CD8-positive, alpha-beta memory T cell (primary cell): Measurements from ENCODE around the gene TCF7. TPM values are rescaled to one million over a fixed set of nuclear protein-coding genes. Genes with fewer than 3 reads are reported as not detected.

Source experiments
- CTCF ChIA-PET: fragments of 350-600 bp; sonication (Branson Sonifier 250); formaldehyde crosslinking; loops from one replicate; lab custom pipeline; 2021; ENCODE audit warnings: antibody characterized with exemption; lab: Charles Lee
- POLR2A ChIA-PET: fragments of 350-600 bp; sonication (Branson Sonifier 250); formaldehyde crosslinking; loops from one replicate; lab custom pipeline; 2021; ENCODE audit warnings: antibody characterized with exemption; lab: Charles Lee
- DNase-seq, 5 donors: peaks; one replicate each; pipeline versions ENCODE4 v3.0.0 to v3.0.0-alpha.2; 2020 to 2022; ENCODE audit warnings: mixed read lengths in 1 of 5
- H3K27ac ChIP-seq: one replicate; pipeline ENCODE4 v1.7.0; 2013; ENCODE audit warnings: low read depth, mild to moderate bottlenecking, low read length, moderate library complexity
- H3K27me3 ChIP-seq: 2 replicates; pipeline ENCODE4 v1.7.0; 2013; ENCODE audit warnings: low read length, mild to moderate bottlenecking; ENCODE audit not compliant: insufficient read depth, poor library complexity, severe bottlenecking
- H3K36me3 ChIP-seq: 2 replicates; pipeline ENCODE4 v1.7.0; 2013; ENCODE audit warnings: mild to moderate bottlenecking, low read length, moderate library complexity; ENCODE audit not compliant: insufficient read depth
- H3K4me1 ChIP-seq: 2 replicates; pipeline ENCODE4 v1.7.0; 2013; ENCODE audit warnings: mild to moderate bottlenecking, low read length, moderate library complexity; ENCODE audit not compliant: insufficient read depth
- H3K4me3 ChIP-seq: 2 replicates; pipeline ENCODE4 v1.7.0; 2013; ENCODE audit warnings: mild to moderate bottlenecking, low read length
- H3K9me3 ChIP-seq: 2 replicates; pipeline ENCODE4 v1.7.0; 2013; ENCODE audit warnings: mild to moderate bottlenecking, low read length
- H3K27ac Mint-ChIP-seq, 8 donors: one replicate each; pipeline ENCODE4 v1.8.0; 2020 to 2021; ENCODE audit warnings: mixed read lengths in 8 of 8, mild to moderate bottlenecking in 6 of 8, inconsistent platforms in 3 of 8, moderate library complexity in 3 of 8
- H3K27me3 Mint-ChIP-seq, 2 donors: one replicate each; pipeline ENCODE4 v1.8.0; 2020 to 2021; ENCODE audit warnings: mixed read lengths in 2 of 2, mild to moderate bottlenecking in 1 of 2, moderate library complexity in 1 of 2
- H3K36me3 Mint-ChIP-seq, 3 donors: one replicate each; pipeline ENCODE4 v1.8.0; 2020 to 2021; ENCODE audit warnings: mixed read lengths in 3 of 3, inconsistent platforms in 1 of 3, mild to moderate bottlenecking in 1 of 3
- H3K4me1 Mint-ChIP-seq, 3 donors: one replicate each; pipeline ENCODE4 v1.8.0; 2020 to 2021; ENCODE audit warnings: mixed read lengths in 3 of 3, inconsistent platforms in 1 of 3, mild to moderate bottlenecking in 1 of 3
- H3K4me3 Mint-ChIP-seq, 7 donors: one replicate each; pipeline ENCODE4 v1.8.0; 2020 to 2021; ENCODE audit warnings: mixed read lengths in 7 of 7, mild to moderate bottlenecking in 6 of 7, moderate library complexity in 4 of 7, inconsistent platforms in 2 of 7
- H3K9me3 Mint-ChIP-seq, 5 donors: one replicate each; pipeline ENCODE4 v1.8.0; 2020 to 2022; ENCODE audit warnings: mixed read lengths in 5 of 5, mild to moderate bottlenecking in 3 of 5, moderate library complexity in 2 of 5, inconsistent platforms in 1 of 5
- polyA plus RNA-seq: library from polyadenylated mRNA; unstranded; fragments of 300-500 nt; fragmentation: Illumina TruSeq; gene quantifications from one replicate; pipeline ENCODE4 v1.2.3, GENCODE V29; 2021
- total RNA-seq, 2 experiments: library from RNA; stranded (reverse); gene quantifications; one replicate each; pipeline ENCODE4 v1.2.3, GENCODE V29; 2021

TCF7 gene
- total and polyA plus RNA-seq, 3 experiments from 2014 or later: 85.2 to 344 (median 89.7) TPM

GRCh38 chr5:134099939-134100282, 14.6 kb upstream of the TCF7 start:
- Mint-ChIP-seq H3K9me3 (no peaks in the 10 kb centered on the region), H3K4me3 (peak overlapping the region; percentile 8 to 78 (median 63)), H3K4me1 (peaks cover 63 to 83% (median 74%) of the 10 kb centered on the region in 3 donors), H3K36me3 (peaks cover 0 to 2% (median 0%) of the 10 kb centered on the region in 3 donors), H3K27me3 (no peaks in the 10 kb centered on the region), H3K27ac (peak overlapping the region; percentile 72 to 99 (median 94))
- CTCF ChIA-PET: interaction anchor here (0.8 to 7.9 kb wide), 11 partner anchors 15 to 147 kb away, joined by 3 to 70 read pairs (median 3); no protein-coding TSS in a partner anchor
- H3K9me3 ChIP-seq: no peaks in the 10 kb centered on the region
- no peak for DNase-seq
- peak overlapping the region; percentile 3 for H3K4me3 ChIP-seq
- H3K36me3 ChIP-seq: no peaks in the 10 kb centered on the region
- peak overlapping the region; percentile 17 for H3K27ac ChIP-seq
- H3K27me3 ChIP-seq: no peaks in the 10 kb centered on the region
- POLR2A ChIA-PET: interaction anchor here (0.6 to 3.9 kb wide), 17 partner anchors 8 to 176 kb away, joined by 3 to 25 read pairs (median 6); partner anchors contain the start of gene PPP2CA
- H3K4me1 ChIP-seq: peaks cover 86% of the 10 kb centered on the region

- no peaks in the 10 kb centered on the region for H3K9me3 Mint-ChIP-seq
- no peaks in the 10 kb centered on the region for H3K9me3 ChIP-seq
- peak; percentile 72 to 89 (median 74) for DNase-seq
- ChIA-PET CTCF (interaction anchor here (0.8 to 7.9 kb wide), 15 partner anchors 16 to 146 kb away, joined by 3 to 70 read pairs (median 5); no protein-coding TSS in a partner anchor), POLR2A (interaction anchor here (0.6 to 3.9 kb wide), 19 partner anchors 9 to 177 kb away, joined by 3 to 25 read pairs (median 6); partner anchors contain the start of gene PPP2CA)
- H3K4me3 Mint-ChIP-seq: peak overlapping the region; percentile 8 to 78 (median 63)
- peaks cover 0 to 2% (median 0%) of the 10 kb centered on the region in 3 donors for H3K36me3 Mint-ChIP-seq
- H3K27ac ChIP-seq: no peak overlapping the region
- no peaks in the 10 kb centered on the region for H3K27me3 Mint-ChIP-seq
- H3K27ac Mint-ChIP-seq: peak overlapping the region; percentile 72 to 99 (median 94)
- no peaks in the 10 kb centered on the region for H3K27me3 ChIP-seq
- H3K4me1 ChIP-seq: peaks cover 89% of the 10 kb centered on the region
- H3K4me1 Mint-ChIP-seq: peaks cover 69 to 88% (median 79%) of the 10 kb centered on the region in 3 donors
- H3K36me3 ChIP-seq: no peaks in the 10 kb centered on the region
- H3K4me3 ChIP-seq: peak overlapping the region; percentile 9
These were observed 14.0 kb upstream of the TCF7 start for GRCh38 chr5:134100283-134101091.

- peaks cover 91% of the 10 kb centered on the region for H3K4me1 ChIP-seq
- H3K36me3 ChIP-seq: no peaks in the 10 kb centered on the region
- Mint-ChIP-seq H3K27ac (peak overlapping the region; percentile 15 to 95 (median 71)), H3K9me3 (no peaks in the 10 kb centered on the region), H3K4me3 (peak overlapping the region in 4 of 7 donors; percentile 12 to 61 (median 25)), H3K4me1 (peaks cover 76 to 92% (median 91%) of the 10 kb centered on the region in 3 donors), H3K36me3 (peaks cover 0 to 2% (median 0%) of the 10 kb centered on the region in 3 donors), H3K27me3 (no peaks in the 10 kb centered on the region)
- no peaks in the 10 kb centered on the region for H3K9me3 ChIP-seq
- DNase-seq: peak; percentile 64 to 86 (median 74)
- no peak overlapping the region for H3K27ac ChIP-seq
- no peaks in the 10 kb centered on the region for H3K27me3 ChIP-seq
- peak overlapping the region; percentile 34 for H3K4me3 ChIP-seq
- ChIA-PET POLR2A (interaction anchor here (0.5 to 3.9 kb wide), 12 partner anchors 10 to 124 kb away, joined by 3 to 25 read pairs (median 6); partner anchors contain the start of gene PPP2CA), CTCF (interaction anchor here (1.3 to 7.9 kb wide), 9 partner anchors 17 to 67 kb away, joined by 5 to 70 read pairs (median 17); no protein-coding TSS in a partner anchor)
These were observed 12.6 kb upstream of the TCF7 start for GRCh38 chr5:134101686-134102439.

GRCh38 chr5:134103397-134103796, 11.1 kb upstream of the TCF7 start:
- Histone ChIP-seq H3K4me1 (peaks cover 96% of the 10 kb centered on the region), H3K9me3 (no peaks in the 10 kb centered on the region), H3K27ac (no peak overlapping the region), H3K4me3 (no peak overlapping the region), H3K27me3 (no peaks in the 10 kb centered on the region), H3K36me3 (no peaks in the 10 kb centered on the region)
- H3K36me3 Mint-ChIP-seq: no peaks in the 10 kb centered on the region
- ChIA-PET CTCF (interaction anchor here (1.1 to 7.9 kb wide), 4 partner anchors 19 to 185 kb away, joined by 3 to 70 read pairs (median 28); no protein-coding TSS in a partner anchor), POLR2A (interaction anchor here (1.0 to 1.4 kb wide), 3 partner anchors 32 to 40 kb away, joined by 3 to 7 read pairs (median 3); no protein-coding TSS in a partner anchor)
- no peaks in the 10 kb centered on the region for H3K9me3 Mint-ChIP-seq
- no peaks in the 10 kb centered on the region for H3K27me3 Mint-ChIP-seq
- peak overlapping the region in 6 of 7 donors; percentile 38 to 90 (median 67) for H3K4me3 Mint-ChIP-seq
- peak overlapping the region; percentile 85 to 97 (median 92) for H3K27ac Mint-ChIP-seq
- H3K4me1 Mint-ChIP-seq: peaks cover 75 to 95% (median 91%) of the 10 kb centered on the region in 3 donors
- peak in 1 of 5 donors; percentile 66 for DNase-seq

GRCh38 chr5:134103998-134104654, 10.4 kb upstream of the TCF7 start:
- peaks cover 94% of the 10 kb centered on the region for H3K4me1 ChIP-seq
- Mint-ChIP-seq H3K36me3 (no peaks in the 10 kb centered on the region), H3K4me3 (peak overlapping the region; percentile 71 to 90 (median 80)), H3K4me1 (peaks cover 68 to 95% (median 84%) of the 10 kb centered on the region in 3 donors), H3K27ac (peak overlapping the region; percentile 93 to 98 (median 95)), H3K27me3 (no peaks in the 10 kb centered on the region), H3K9me3 (no peaks in the 10 kb centered on the region)
- H3K27ac ChIP-seq: no peak overlapping the region
- ChIA-PET POLR2A (interaction anchor here (0.5 to 1.4 kb wide), 4 partner anchors 31 to 97 kb away, joined by 3 to 7 read pairs (median 3); no protein-coding TSS in a partner anchor), CTCF (interaction anchor here (1.0 to 7.9 kb wide), 4 partner anchors 20 to 184 kb away, joined by 3 to 70 read pairs (median 7); no protein-coding TSS in a partner anchor)
- H3K36me3 ChIP-seq: no peaks in the 10 kb centered on the region
- peak in 1 of 5 donors; percentile 21 for DNase-seq
- no peaks in the 10 kb centered on the region for H3K9me3 ChIP-seq
- peak overlapping the region; percentile 30 for H3K4me3 ChIP-seq
- H3K27me3 ChIP-seq: no peaks in the 10 kb centered on the region

GRCh38 chr5:134106991-134107701, 7.3 kb upstream of the TCF7 start:
- no peak for DNase-seq
- Histone ChIP-seq H3K27ac (no peak overlapping the region), H3K4me1 (peaks cover 90% of the 10 kb centered on the region), H3K36me3 (no peaks in the 10 kb centered on the region), H3K27me3 (no peaks in the 10 kb centered on the region), H3K4me3 (no peak overlapping the region), H3K9me3 (no peaks in the 10 kb centered on the region)
- ChIA-PET CTCF (no interaction called here), POLR2A (interaction anchor here (0.6 to 1.4 kb wide), 3 partner anchors 26 to 51 kb away, joined by 3 to 6 read pairs (median 3); no protein-coding TSS in a partner anchor)
- Mint-ChIP-seq H3K27ac (peak overlapping the region in 6 of 8 donors; percentile 28 to 79 (median 36)), H3K9me3 (no peaks in the 10 kb centered on the region), H3K27me3 (no peaks in the 10 kb centered on the region), H3K4me1 (peaks cover 59 to 88% (median 70%) of the 10 kb centered on the region in 3 donors), H3K4me3 (peak overlapping the region in 1 of 7 donors; percentile 33), H3K36me3 (no peaks in the 10 kb centered on the region)
